MG63 (cell line): ENCODE data around the gene CRYBA4. TPM values are rescaled to one million over a fixed set of nuclear protein-coding genes. Genes with fewer than 3 reads are reported as not detected.

Source experiments
- DNase-seq: peaks from one replicate; pipeline ENCODE4 v3.0.0-alpha.2; 2020
- H3K27me3 ChIP-seq: fragments of 250-450 bp; sonication (Bioruptor Pico); 2 replicates; pipeline ENCODE4 v1.5.1; 2020; ENCODE audit warnings: mild to moderate bottlenecking, moderate library complexity
- H3K36me3 ChIP-seq: fragments of 250-450 bp; sonication (Bioruptor Pico); 2 replicates; pipeline ENCODE4 v1.5.1; 2020; ENCODE audit warnings: mild to moderate bottlenecking, moderate library complexity
- H3K4me3 ChIP-seq: fragments of 250-450 bp; sonication (Bioruptor Pico); 2 replicates; pipeline ENCODE4 v1.5.1; 2020; ENCODE audit warnings: mild to moderate bottlenecking, moderate library complexity
- H3K9me3 ChIP-seq: fragments of 250-450 bp; sonication (Bioruptor Pico); 2 replicates; pipeline ENCODE4 v1.5.1; 2020; ENCODE audit warnings: mild to moderate bottlenecking, moderate library complexity
- total RNA-seq: library from RNA; depleted of rRNA; stranded (reverse); fragments of >200 nt; shearing (Covaris generic); gene quantifications from 2 replicates; pipeline ENCODE4 v1.2.3, GENCODE V29; 2014; ENCODE audit warnings: low replicate concordance

The CRYBA4 gene
- total RNA-seq, 1 experiment from 2014 or later: not detected

- Histone ChIP-seq H3K4me3 (no peak overlapping the region), H3K9me3 (no peaks in the 10 kb centered on the region), H3K36me3 (no peaks in the 10 kb centered on the region), H3K27me3 (peaks cover 4% of the 10 kb centered on the region)
- no peak for DNase-seq
These were observed 21.0 kb downstream of the CRYBA4 start for GRCh38 chr22:26642465-26643417.

- no peaks in the 10 kb centered on the region for H3K36me3 ChIP-seq
- H3K4me3 ChIP-seq: no peak overlapping the region
- H3K27me3 ChIP-seq: peaks cover 4% of the 10 kb centered on the region
- no peak for DNase-seq
- no peaks in the 10 kb centered on the region for H3K9me3 ChIP-seq
These were observed 21.8 kb downstream of the CRYBA4 start for GRCh38 chr22:26643418-26644100.

GRCh38 chr22:26646158-26646557, 24.4 kb downstream of the CRYBA4 start:
- peaks cover 4% of the 10 kb centered on the region; the same call in 1 of the 2 replicates for H3K27me3 ChIP-seq
- no peaks in the 10 kb centered on the region for H3K9me3 ChIP-seq
- H3K36me3 ChIP-seq: no peaks in the 10 kb centered on the region
- no peak overlapping the region for H3K4me3 ChIP-seq
- no peak for DNase-seq

- Histone ChIP-seq H3K4me3 (no peak overlapping the region), H3K9me3 (no peaks in the 10 kb centered on the region), H3K36me3 (no peaks in the 10 kb centered on the region), H3K27me3 (peaks cover 9% of the 10 kb centered on the region)
- DNase-seq: no peak
These were observed 26.3 kb downstream of the CRYBA4 start for GRCh38 chr22:26648011-26648497.

- no peaks in the 10 kb centered on the region for H3K36me3 ChIP-seq
- no peak for DNase-seq
- H3K9me3 ChIP-seq: no peaks in the 10 kb centered on the region
- peaks cover 11% of the 10 kb centered on the region for H3K27me3 ChIP-seq
- H3K4me3 ChIP-seq: no peak overlapping the region
These were observed 27.0 kb downstream of the CRYBA4 start for GRCh38 chr22:26648528-26649388.

GRCh38 chr22:26650722-26651421, 29.1 kb downstream of the CRYBA4 start:
- Histone ChIP-seq H3K4me3 (no peak overlapping the region), H3K9me3 (no peaks in the 10 kb centered on the region), H3K27me3 (peaks cover 11% of the 10 kb centered on the region), H3K36me3 (no peaks in the 10 kb centered on the region)
- no peak for DNase-seq

- DNase-seq: no peak
- no peak overlapping the region for H3K4me3 ChIP-seq
- H3K36me3 ChIP-seq: no peaks in the 10 kb centered on the region
- H3K9me3 ChIP-seq: no peaks in the 10 kb centered on the region
- peaks cover 7% of the 10 kb centered on the region for H3K27me3 ChIP-seq
These were observed 30.1 kb downstream of the CRYBA4 start for GRCh38 chr22:26651815-26652214.

GRCh38 chr22:26656891-26657851, 35.4 kb downstream of the CRYBA4 start, which contains the start of gene MIAT:
MIAT (plus strand) TSS chr22:26657588.
- H3K9me3 ChIP-seq: no peaks in the 10 kb centered on the region
- no peaks in the 10 kb centered on the region for H3K36me3 ChIP-seq
- H3K27me3 ChIP-seq: peaks cover 21% of the 10 kb centered on the region
- DNase-seq: no peak
- no peak within 1 kb of the TSS; the same call in 1 of the 2 replicates for H3K4me3 ChIP-seq

GRCh38 chr22:26658161-26658560, 36.4 kb downstream of the CRYBA4 start:
- Histone ChIP-seq H3K9me3 (no peaks in the 10 kb centered on the region), H3K36me3 (no peaks in the 10 kb centered on the region), H3K4me3 (no peak overlapping the region; the same call in 1 of the 2 replicates), H3K27me3 (peaks cover 17% of the 10 kb centered on the region)
- DNase-seq: no peak

- Histone ChIP-seq H3K36me3 (no peaks in the 10 kb centered on the region), H3K9me3 (no peaks in the 10 kb centered on the region), H3K27me3 (peaks cover 16% of the 10 kb centered on the region), H3K4me3 (peak overlapping the region; percentile 20)
- peak; percentile 84 for DNase-seq
These were observed 37.1 kb downstream of the CRYBA4 start for GRCh38 chr22:26658671-26659478.

- Histone ChIP-seq H3K27me3 (peaks cover 16% of the 10 kb centered on the region), H3K9me3 (no peaks in the 10 kb centered on the region), H3K4me3 (no peak overlapping the region), H3K36me3 (no peaks in the 10 kb centered on the region)
- no peak for DNase-seq
These were observed 38.6 kb downstream of the CRYBA4 start for GRCh38 chr22:26660356-26660755.

GRCh38 chr22:26660961-26661578, 39.3 kb downstream of the CRYBA4 start:
- no peaks in the 10 kb centered on the region for H3K9me3 ChIP-seq
- no peak for DNase-seq
- peaks cover 16% of the 10 kb centered on the region for H3K27me3 ChIP-seq
- no peak overlapping the region for H3K4me3 ChIP-seq
- no peaks in the 10 kb centered on the region for H3K36me3 ChIP-seq

- Histone ChIP-seq H3K9me3 (no peaks in the 10 kb centered on the region), H3K27me3 (peaks cover 16% of the 10 kb centered on the region), H3K4me3 (no peak overlapping the region), H3K36me3 (no peaks in the 10 kb centered on the region)
- no peak for DNase-seq
These were observed 40.4 kb downstream of the CRYBA4 start for GRCh38 chr22:26662160-26662559.

GRCh38 chr22:26663374-26663923, 41.7 kb downstream of the CRYBA4 start:
- no peaks in the 10 kb centered on the region for H3K9me3 ChIP-seq
- H3K36me3 ChIP-seq: no peaks in the 10 kb centered on the region
- no peak for DNase-seq
- no peak overlapping the region for H3K4me3 ChIP-seq
- H3K27me3 ChIP-seq: peaks cover 4% of the 10 kb centered on the region
